Effector memory CD4-positive, alpha-beta T cell (primary cell): ENCODE measurements around the gene PCSK6.
"Not testable (repeated sequence)": the region's sequence is repeated elsewhere in the genome, so short reads cannot be mapped to it uniquely, and the experiment has no call there.

ENCODE experiments used
- DNase-seq, 3 donors: peaks; one replicate each; pipeline ENCODE4 v3.0.0-alpha.2; 2020
- H3K27ac ChIP-seq: 2 replicates; pipeline ENCODE4 v1.7.0; 2013; ENCODE audit warnings: mild to moderate bottlenecking, low read length, moderate library complexity; ENCODE audit not compliant: insufficient read depth, poor library complexity, severe bottlenecking
- H3K27me3 ChIP-seq: replicated peaks from 2 replicates; pipeline ENCODE4 v1.7.0; 2013; ENCODE audit warnings: mild to moderate bottlenecking, low read length; ENCODE audit not compliant: insufficient read depth, control insufficient read depth, poor library complexity, severe bottlenecking
- H3K36me3 ChIP-seq: 2 replicates; pipeline ENCODE4 v1.7.0; 2013; ENCODE audit warnings: mild to moderate bottlenecking, low read length, moderate library complexity; ENCODE audit not compliant: control insufficient read depth, insufficient read depth
- H3K4me1 ChIP-seq: 2 replicates; pipeline ENCODE4 v1.7.0; 2013; ENCODE audit warnings: low read length, mild to moderate bottlenecking; ENCODE audit not compliant: control insufficient read depth, insufficient read depth, poor library complexity, severe bottlenecking
- H3K4me3 ChIP-seq: 2 replicates; pipeline ENCODE4 v1.7.0; 2013; ENCODE audit warnings: low read length, low read depth, mild to moderate bottlenecking; ENCODE audit not compliant: insufficient read depth, poor library complexity, severe bottlenecking
- H3K9me3 ChIP-seq: 2 replicates; pipeline ENCODE4 v1.7.0; 2013; ENCODE audit warnings: mild to moderate bottlenecking, low read length, moderate library complexity; ENCODE audit not compliant: control insufficient read depth

PCSK6 gene

GRCh38 chr15:101362986-101363566 lies 126.4 kb downstream of the PCSK6 start:
- Histone ChIP-seq H3K9me3 (no peaks in the 10 kb centered on the region), H3K4me1 (no peaks in the 10 kb centered on the region), H3K4me3 (no peak overlapping the region), H3K27me3 (no peaks in the 10 kb centered on the region), H3K27ac (no peak overlapping the region), H3K36me3 (no peaks in the 10 kb centered on the region)
- no peak for DNase-seq

GRCh38 chr15:101362359-101362758 lies 127.1 kb downstream of the PCSK6 start:
- Histone ChIP-seq H3K36me3 (no peaks in the 10 kb centered on the region), H3K27ac (no peak overlapping the region), H3K4me3 (no peak overlapping the region), H3K4me1 (no peaks in the 10 kb centered on the region), H3K9me3 (no peaks in the 10 kb centered on the region), H3K27me3 (no peaks in the 10 kb centered on the region)
- no peak for DNase-seq

DNA sequence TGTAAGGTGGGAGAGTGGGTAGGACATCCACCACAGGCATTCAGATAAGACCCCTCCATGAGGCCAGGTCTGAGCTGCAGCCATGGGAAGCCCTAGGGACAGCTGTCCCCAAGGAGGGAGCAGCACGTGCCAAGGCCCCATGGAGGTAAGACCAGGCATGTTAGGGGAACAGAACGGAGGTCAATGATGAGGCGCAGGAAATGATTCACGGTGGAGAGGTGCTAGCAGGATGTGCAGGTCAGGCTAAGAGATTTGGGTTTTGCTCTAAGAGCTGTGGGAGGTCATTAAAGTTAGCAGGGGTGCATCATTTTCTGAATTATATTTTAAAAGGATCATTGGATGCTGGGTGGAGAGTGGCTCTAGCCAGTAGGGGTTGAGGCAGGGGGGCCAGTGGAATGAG lies 128.1 kb downstream of the PCSK6 start:
- DNase-seq = no peak
- no peak overlapping the region for H3K4me3 ChIP-seq
- no peak overlapping the region for H3K27ac ChIP-seq
- H3K9me3 ChIP-seq = no peaks in the 10 kb centered on the region
- no peaks in the 10 kb centered on the region for H3K27me3 ChIP-seq
- H3K36me3 ChIP-seq = no peaks in the 10 kb centered on the region
- H3K4me1 ChIP-seq = no peaks in the 10 kb centered on the region

GRCh38 chr15:101359365-101359947 lies 130.1 kb downstream of the PCSK6 start:
- Histone ChIP-seq H3K27ac (no peak overlapping the region), H3K9me3 (no peaks in the 10 kb centered on the region), H3K27me3 (no peaks in the 10 kb centered on the region), H3K36me3 (no peaks in the 10 kb centered on the region), H3K4me1 (no peaks in the 10 kb centered on the region), H3K4me3 (no peak overlapping the region)
- no peak for DNase-seq

DNA sequence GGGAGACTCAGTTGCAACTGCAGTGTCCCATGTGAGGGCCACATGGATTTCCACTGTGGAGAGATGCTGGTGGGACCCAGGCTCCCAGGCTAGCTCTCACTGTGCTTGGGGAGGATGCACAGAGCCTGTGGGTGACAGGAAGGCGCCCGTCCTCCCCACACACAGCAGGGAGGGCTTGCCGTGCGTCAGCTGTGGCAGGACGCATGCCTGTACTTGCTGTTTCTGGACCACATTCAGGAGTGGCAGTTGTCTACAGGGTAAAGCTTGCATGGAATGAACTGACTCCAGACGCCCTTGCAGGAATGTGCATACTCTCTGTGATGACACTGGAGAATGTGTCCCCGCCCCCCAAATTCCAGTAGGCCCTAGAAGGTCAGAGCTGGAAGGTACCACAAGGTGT lies 130.6 kb downstream of the PCSK6 start:
- Histone ChIP-seq H3K27me3 (no peaks in the 10 kb centered on the region), H3K36me3 (no peaks in the 10 kb centered on the region), H3K27ac (no peak overlapping the region), H3K4me1 (no peaks in the 10 kb centered on the region), H3K4me3 (no peak overlapping the region), H3K9me3 (no peaks in the 10 kb centered on the region)
- no peak for DNase-seq

DNA sequence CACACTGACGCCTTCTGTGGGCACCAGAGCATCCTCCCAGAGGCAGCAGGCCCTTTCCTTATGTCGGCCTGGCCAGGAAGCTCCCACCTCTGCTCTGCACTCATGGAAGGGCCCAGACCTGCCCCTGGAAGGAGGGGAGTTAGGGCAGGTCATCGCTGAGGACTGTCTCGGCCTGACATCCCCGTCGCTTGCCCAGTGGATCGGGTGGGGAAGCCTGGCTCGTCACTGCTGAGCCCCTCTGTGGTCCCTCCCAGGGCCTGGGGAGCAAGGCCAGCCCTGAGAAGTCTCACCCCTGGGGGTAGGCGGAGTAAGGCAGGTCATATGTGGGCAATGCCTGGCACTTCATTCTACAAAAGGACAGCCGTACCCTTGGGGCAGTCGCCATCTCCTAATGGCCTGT lies 131.6 kb downstream of the PCSK6 start:
- H3K27ac ChIP-seq = no peak overlapping the region
- DNase-seq = no peak

DNA sequence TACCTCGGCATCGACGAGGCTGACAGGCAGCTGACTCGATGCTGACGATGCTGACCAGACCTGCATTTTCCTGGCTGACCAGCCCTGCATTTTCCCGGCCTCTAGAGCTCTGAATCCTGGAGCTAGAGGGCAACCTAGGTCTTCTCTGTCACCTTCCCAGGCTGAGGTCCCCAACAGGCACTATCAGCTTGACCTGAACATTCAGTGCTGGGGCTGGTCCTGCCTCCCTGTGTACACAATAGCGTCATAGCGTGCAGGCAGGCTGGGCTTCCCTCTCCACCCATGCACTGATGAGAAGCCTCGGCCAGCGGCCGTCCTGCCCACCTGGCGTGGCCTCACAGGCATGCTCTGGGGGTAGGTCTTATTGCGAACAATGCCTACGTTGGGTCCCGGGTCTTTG lies 132.2 kb downstream of the PCSK6 start:
- no peaks in the 10 kb centered on the region for H3K27me3 ChIP-seq
- no peak for DNase-seq
- no peak overlapping the region for H3K4me3 ChIP-seq
- no peaks in the 10 kb centered on the region for H3K4me1 ChIP-seq
- H3K36me3 ChIP-seq = no peaks in the 10 kb centered on the region
- no peaks in the 10 kb centered on the region for H3K9me3 ChIP-seq
- no peak overlapping the region for H3K27ac ChIP-seq

More for the DNA sequence above, 131.6 kb downstream of the PCSK6 start:
- H3K4me1 ChIP-seq = no peaks in the 10 kb centered on the region
- no peaks in the 10 kb centered on the region for H3K9me3 ChIP-seq
- no peaks in the 10 kb centered on the region for H3K27me3 ChIP-seq
- H3K36me3 ChIP-seq = no peaks in the 10 kb centered on the region
- H3K4me3 ChIP-seq = no peak overlapping the region

DNA sequence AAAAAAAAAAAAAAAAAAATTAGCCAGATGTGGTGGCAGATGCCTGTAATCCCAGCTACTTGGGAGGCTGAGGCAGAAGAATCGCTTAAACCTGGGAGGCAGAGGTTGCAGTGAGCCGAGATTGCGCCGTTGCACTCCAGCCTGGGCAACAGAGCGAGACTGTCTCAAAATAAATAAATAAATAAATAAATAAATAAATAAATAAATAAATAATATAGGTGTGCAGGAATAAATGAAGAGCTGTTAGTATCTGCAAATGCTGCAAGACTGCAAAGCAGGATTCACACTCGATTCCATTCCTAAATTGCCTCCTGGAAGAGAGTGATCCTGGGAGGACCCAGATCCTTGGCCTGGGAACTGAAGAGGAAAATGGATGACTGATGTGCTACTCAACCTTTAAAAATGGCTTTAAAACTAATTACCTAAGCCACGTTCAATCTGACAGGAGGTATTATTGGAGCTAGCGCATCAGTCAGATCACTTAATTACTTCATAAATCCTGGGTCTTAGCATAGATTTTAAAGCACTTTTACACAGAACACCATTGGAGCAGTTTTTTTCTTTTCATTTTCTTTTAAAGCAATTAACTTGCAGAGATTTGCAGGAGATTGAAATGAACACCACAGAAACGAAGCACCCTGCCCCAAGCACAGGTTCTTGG lies 132.9 kb downstream of the PCSK6 start:
- not testable (repeated sequence) for H3K9me3 ChIP-seq, H3K36me3 ChIP-seq, H3K27ac ChIP-seq, H3K4me1 ChIP-seq, DNase-seq, H3K27me3 ChIP-seq, H3K4me3 ChIP-seq

DNA sequence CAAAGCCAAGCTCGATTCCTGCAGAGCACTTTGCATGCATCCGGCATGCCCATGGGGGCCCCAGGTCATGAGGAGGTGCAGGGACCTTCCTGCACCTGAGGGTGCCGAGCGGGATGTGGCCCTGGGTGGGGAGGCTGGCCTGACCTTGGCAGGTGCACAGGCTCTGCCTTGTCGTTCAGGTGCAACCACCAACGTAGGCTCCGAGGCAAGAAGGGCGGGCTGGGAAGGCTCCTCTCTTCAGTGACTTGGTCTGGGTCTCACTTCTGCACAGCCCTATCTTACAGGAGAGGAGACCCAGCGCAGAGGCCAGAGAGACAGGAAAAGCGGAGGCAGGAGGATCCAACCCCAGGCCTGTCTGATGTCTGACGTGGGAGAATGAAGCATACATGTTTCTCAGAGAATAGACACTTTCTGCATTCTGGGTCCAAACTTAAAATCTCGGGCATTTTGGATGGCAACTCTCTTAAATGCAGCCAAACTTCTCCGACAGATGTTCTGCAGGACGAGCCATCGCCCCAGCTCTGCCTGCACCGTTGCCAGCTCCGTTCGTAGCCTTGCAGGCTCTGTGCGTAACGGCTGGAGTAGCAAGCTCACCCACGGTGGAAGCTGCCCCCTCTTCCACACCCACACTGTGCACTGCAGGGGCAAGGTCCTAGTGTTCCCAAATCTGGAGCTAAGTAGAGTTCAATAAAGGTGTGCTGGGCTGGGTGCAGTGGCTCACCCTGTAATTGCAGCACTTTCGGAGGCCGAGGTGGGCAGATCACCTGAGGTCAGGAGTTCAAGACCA lies 133.6 kb downstream of the PCSK6 start:
- H3K36me3 ChIP-seq = no peaks in the 10 kb centered on the region
- H3K9me3 ChIP-seq = no peaks in the 10 kb centered on the region
- no peak overlapping the region for H3K4me3 ChIP-seq
- no peak for DNase-seq
- no peaks in the 10 kb centered on the region for H3K4me1 ChIP-seq
- no peaks in the 10 kb centered on the region for H3K27me3 ChIP-seq
- no peak overlapping the region for H3K27ac ChIP-seq
